ENCODE measurements around the gene PRAMEF25.
"Not testable (repeated sequence)": the region's sequence is repeated elsewhere in the genome, so short reads cannot be mapped to it uniquely, and the experiment has no call there.

PRAMEF25 gene

GRCh38 chr1:13070474-13070873 is at the start of gene PRAMEF25:
TSS of gene PRAMEF25 (plus strand) at chr1:13070774. CDS start at chr1:13073694, 2,920 bp downstream.
- not testable (repeated sequence) for DNase-seq

- not testable (repeated sequence) for DNase-seq
Measured at GRCh38 chr1:13056475-13056874, 14.1 kb upstream of the PRAMEF25 start, which contains the start of gene PRAMEF27. TSS of gene PRAMEF27 (minus strand) at chr1:13056575. CDS start at chr1:13053659, 2,916 bp downstream.

- DNase-seq, result not testable (repeated sequence)
Measured at GRCh38 chr1:13116754-13117153, 46.2 kb downstream of the PRAMEF25 start, which contains the start of gene HNRNPCL2. TSS of gene HNRNPCL2 (minus strand) at chr1:13116854. CDS start at chr1:13116400, 454 bp downstream.

All from anterior cingulate cortex (tissue), 58 donors.